AG04449 (cell line): ENCODE results near the gene NOTCH4.

Experiments
- CTCF ChIA-PET: fragments of 350-600 bp; formaldehyde crosslinking; extraction: SDS; loops from one replicate; lab custom pipeline; 2021; ENCODE audit warnings: antibody characterized with exemption; lab: Yijun Ruan, JAX
- POLR2A ChIA-PET: fragments of 400-600, 350-600 bp; formaldehyde crosslinking; extraction: SDS; loops from one replicate; lab custom pipeline; 2020; ENCODE audit warnings: antibody characterized with exemption, inconsistent platforms; lab: Yijun Ruan, JAX
- DNase-seq: peaks from one replicate; pipeline ENCODE4 v3.0.0-alpha.2; 2010; ENCODE audit warnings: low read depth, low spot score
- H3K4me3 ChIP-seq: 2 replicates; pipeline ENCODE4 v1.5.1; 2011; ENCODE audit warnings: low read depth, mild to moderate bottlenecking, control low read depth, low read length
- CTCF ChIP-seq: IDR thresholded peaks from one replicate; pipeline ENCODE4 v1.5.1; 2011; ENCODE audit warnings: mild to moderate bottlenecking, moderate library complexity, low read length, control low read depth, inconsistent platforms; ENCODE audit not compliant: insufficient read depth; ENCODE audit errors: missing control alignments

The NOTCH4 gene

GRCh38 chr6:32220021-32220420 is 3.8 kb downstream of the NOTCH4 start:
- POLR2A ChIA-PET, result no interaction called here
- CTCF ChIA-PET, result no interaction called here
- DNase-seq, result no peak
- no peak for TF ChIP-seq CTCF
- no peak overlapping the region for H3K4me3 ChIP-seq

GRCh38 chr6:32218167-32218566 is 5.7 kb downstream of the NOTCH4 start:
- no peak for DNase-seq
- H3K4me3 ChIP-seq, result no peak overlapping the region
- ChIA-PET CTCF (interaction anchor here (1.6 kb wide), 1 partner anchor 27 kb away, joined by 5 read pairs; no protein-coding TSS in a partner anchor), POLR2A (no interaction called here)
- TF ChIP-seq CTCF, result no peak

- ChIA-PET POLR2A (no interaction called here), CTCF (interaction anchor here (1.1 to 1.6 kb wide), 2 partner anchors 28 to 37 kb away, joined by 3 to 5 read pairs; no protein-coding TSS in a partner anchor)
- H3K4me3 ChIP-seq, result no peak overlapping the region
- no peak for TF ChIP-seq CTCF
- no peak for DNase-seq
These were observed 6.9 kb downstream of the NOTCH4 start for GRCh38 chr6:32216998-32217397.

- CTCF ChIA-PET, result no interaction called here
- TF ChIP-seq CTCF, result no peak
- no peak overlapping the region for H3K4me3 ChIP-seq
- POLR2A ChIA-PET, result no interaction called here
- DNase-seq, result no peak
These were observed 7.6 kb downstream of the NOTCH4 start for GRCh38 chr6:32216285-32216684.

GRCh38 chr6:32215617-32216016 is 8.2 kb downstream of the NOTCH4 start:
- H3K4me3 ChIP-seq, result no peak overlapping the region
- ChIA-PET CTCF (no interaction called here), POLR2A (no interaction called here)
- TF ChIP-seq CTCF, result no peak
- DNase-seq, result no peak

GRCh38 chr6:32214126-32214525 is 9.7 kb downstream of the NOTCH4 start:
- no peak overlapping the region for H3K4me3 ChIP-seq
- DNase-seq, result no peak
- no peak for TF ChIP-seq CTCF
- CTCF ChIA-PET, result no interaction called here
- POLR2A ChIA-PET, result no interaction called here
